NOMO-1 treated with dmso at 0.1 percent for 144 hours (cell line): ENCODE measurements around the gene GINS3.

Experiments
- DNase-seq: peaks from one replicate; lab custom pipeline; 2025; ENCODE audit not compliant: unreplicated experiment; lab: John Stamatoyannopoulos, UW

GINS3 gene

GRCh38 chr16:58422809-58423208 is 30.5 kb downstream of the GINS3 start:
- DNase-seq = no peak

- no peak for DNase-seq
Observed at GRCh38 chr16:58425245-58425644, 33.0 kb downstream of the GINS3 start.

GRCh38 chr16:58425756-58426494 is 33.7 kb downstream of the GINS3 start:
- peak; percentile 94 for DNase-seq

- no peak for DNase-seq
Observed at GRCh38 chr16:58426966-58427365, 34.7 kb downstream of the GINS3 start.

GRCh38 chr16:58428621-58429542 is 36.6 kb downstream of the GINS3 start:
- DNase-seq = no peak

GRCh38 chr16:58430718-58431117 is 38.4 kb downstream of the GINS3 start:
- no peak for DNase-seq

- no peak for DNase-seq
Observed at GRCh38 chr16:58433569-58433951, 41.3 kb downstream of the GINS3 start.

- DNase-seq = no peak
Observed at GRCh38 chr16:58435779-58436178, 43.5 kb downstream of the GINS3 start.

- no peak for DNase-seq
Observed at GRCh38 chr16:58440131-58440530, 47.9 kb downstream of the GINS3 start.

- no peak for DNase-seq
Observed at GRCh38 chr16:58442547-58442946, 50.3 kb downstream of the GINS3 start.

- DNase-seq = no peak
Observed at GRCh38 chr16:58443783-58444182, 51.5 kb downstream of the GINS3 start.

GRCh38 chr16:58444265-58444664 is 52.0 kb downstream of the GINS3 start:
- no peak for DNase-seq

- no peak for DNase-seq
Observed at GRCh38 chr16:58448890-58449289, 56.6 kb downstream of the GINS3 start.

- DNase-seq = no peak
Observed at GRCh38 chr16:58449306-58449705, 57.0 kb downstream of the GINS3 start.

GRCh38 chr16:58449768-58450167 is 57.5 kb downstream of the GINS3 start:
- DNase-seq = no peak

- DNase-seq = no peak
Observed at GRCh38 chr16:58450590-58450989, 58.3 kb downstream of the GINS3 start.

- no peak for DNase-seq
Observed at GRCh38 chr16:58451265-58451689, 59.0 kb downstream of the GINS3 start.

- no peak for DNase-seq
Observed at GRCh38 chr16:58451945-58452401, 59.7 kb downstream of the GINS3 start.

GRCh38 chr16:58452640-58453039 is 60.4 kb downstream of the GINS3 start:
- no peak for DNase-seq

GRCh38 chr16:58454178-58454577 is 61.9 kb downstream of the GINS3 start:
- no peak for DNase-seq

GRCh38 chr16:58454856-58455255 is 62.6 kb downstream of the GINS3 start:
- DNase-seq = no peak
